Panc1 (cell line): ENCODE results near the gene SP100.

ENCODE experiments used
- POLR2AphosphoS5 ChIP-seq: IDR thresholded peaks from 2 replicates; pipeline ENCODE4 v1.6.1; 2012; ENCODE audit warnings: mild to moderate bottlenecking, low read depth, low read length, moderate library complexity
- TF ChIP-seq, protein P1 (sequence below): fragments of 450-650 bp; IDR thresholded peaks from 2 replicates; pipeline ENCODE4 v1.5.1; 2017; ENCODE audit warnings: mild to moderate bottlenecking

DNA sequence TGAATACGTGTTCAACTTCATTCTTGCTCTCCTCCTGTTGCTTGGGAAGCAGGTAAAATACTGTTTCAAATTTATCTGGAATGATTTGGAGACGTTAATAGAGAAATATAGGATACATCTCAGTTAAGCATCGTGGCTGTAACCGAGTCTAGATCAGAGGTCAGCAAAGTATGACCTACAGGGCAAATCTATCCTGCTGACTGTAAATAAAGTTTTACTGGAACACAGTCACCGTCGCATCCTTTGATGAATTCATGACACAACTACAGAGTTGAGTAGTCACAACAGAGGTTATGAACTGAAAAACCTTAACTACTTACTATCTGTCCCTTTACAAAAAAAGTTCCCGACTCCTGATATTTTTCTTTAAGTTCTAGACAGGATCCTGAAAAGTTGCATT, 86.6 kb downstream of the SP100 start:
- TF ChIP-seq, protein P1, sequence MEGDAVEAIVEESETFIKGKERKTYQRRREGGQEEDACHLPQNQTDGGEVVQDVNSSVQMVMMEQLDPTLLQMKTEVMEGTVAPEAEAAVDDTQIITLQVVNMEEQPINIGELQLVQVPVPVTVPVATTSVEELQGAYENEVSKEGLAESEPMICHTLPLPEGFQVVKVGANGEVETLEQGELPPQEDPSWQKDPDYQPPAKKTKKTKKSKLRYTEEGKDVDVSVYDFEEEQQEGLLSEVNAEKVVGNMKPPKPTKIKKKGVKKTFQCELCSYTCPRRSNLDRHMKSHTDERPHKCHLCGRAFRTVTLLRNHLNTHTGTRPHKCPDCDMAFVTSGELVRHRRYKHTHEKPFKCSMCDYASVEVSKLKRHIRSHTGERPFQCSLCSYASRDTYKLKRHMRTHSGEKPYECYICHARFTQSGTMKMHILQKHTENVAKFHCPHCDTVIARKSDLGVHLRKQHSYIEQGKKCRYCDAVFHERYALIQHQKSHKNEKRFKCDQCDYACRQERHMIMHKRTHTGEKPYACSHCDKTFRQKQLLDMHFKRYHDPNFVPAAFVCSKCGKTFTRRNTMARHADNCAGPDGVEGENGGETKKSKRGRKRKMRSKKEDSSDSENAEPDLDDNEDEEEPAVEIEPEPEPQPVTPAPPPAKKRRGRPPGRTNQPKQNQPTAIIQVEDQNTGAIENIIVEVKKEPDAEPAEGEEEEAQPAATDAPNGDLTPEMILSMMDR, result no peak
- TF ChIP-seq POLR2AphosphoS5, result no peak
